K562 (cell line): ENCODE results near the gene ESPN. TPM values are rescaled to one million over a fixed set of nuclear protein-coding genes. Genes with fewer than 3 reads are reported as not detected.

Source experiments
- ARNT ChIP-seq, 2 experiments: fragments of 450-650 bp; IDR thresholded peaks; 2 replicates each; pipeline ENCODE4 v1.6.1; 2016; ENCODE audit warnings: mild to moderate bottlenecking in 1 of 2
- ATF1 ChIP-seq, 2 experiments: fragments of 450-650 bp in 1 of 2; IDR thresholded peaks; 2 replicates each; pipeline ENCODE4 v1.6.1; 2016; ENCODE audit warnings: missing compliant biosample characterization in 1 of 2, missing genetic modification characterization in 1 of 2
- CBFB ChIP-seq: sonication (generic); formaldehyde crosslinking; IDR thresholded peaks from 2 replicates; pipeline ENCODE4 v1.4.0; 2020; ENCODE audit warnings: mild to moderate bottlenecking, missing genetic modification reagents
- CXXC5 ChIP-seq: fragments of 250-450 bp; sonication (Bioruptor Pico); IDR thresholded peaks from 2 replicates; pipeline ENCODE4 v1.8.0; 2022; ENCODE audit warnings: inconsistent platforms, mild to moderate bottlenecking, moderate library complexity
- FOS ChIP-seq: IDR thresholded peaks from 3 replicates; pipeline ENCODE4 v1.6.1; 2011; ENCODE audit not compliant: insufficient read length; ENCODE audit errors: extremely low read depth
- FOXA1 ChIP-seq: fragments of 450-650 bp; IDR thresholded peaks from 2 replicates; pipeline ENCODE4 v1.6.1; 2016; ENCODE audit warnings: mild to moderate bottlenecking, borderline replicate concordance
- HMG20A ChIP-seq: fragments of 450-650 bp; formaldehyde crosslinking; conservative IDR thresholded peaks from 2 replicates; pipeline ENCODE4 v1.4.0; 2020; ENCODE audit warnings: mild to moderate bottlenecking, mixed read lengths
- MBD2 ChIP-seq: sonication (generic); IDR thresholded peaks from 2 replicates; pipeline ENCODE4 v1.6.1; 2016; ENCODE audit warnings: low read depth, borderline replicate concordance
- MIER1 ChIP-seq: fragments of 450-650 bp; IDR thresholded peaks from 2 replicates; pipeline ENCODE4 v1.6.1; 2016; ENCODE audit warnings: antibody characterized with exemption, mild to moderate bottlenecking, low read depth
- NCOR1 ChIP-seq: fragments of 450-650 bp; IDR thresholded peaks from 2 replicates; pipeline ENCODE4 v1.6.1; 2016; ENCODE audit warnings: mild to moderate bottlenecking, moderate library complexity
- PCBP2 ChIP-seq: fragments of 200-400 bp; formaldehyde crosslinking; IDR thresholded peaks from 2 replicates; pipeline ENCODE4 v1.6.1; 2018; ENCODE audit warnings: low read length, low read depth, mild to moderate bottlenecking, moderate library complexity; ENCODE audit not compliant: poor library complexity, severe bottlenecking
- PYGO2 ChIP-seq: fragments of 450-650 bp; IDR thresholded peaks from 2 replicates; pipeline ENCODE4 v1.6.1; 2016; ENCODE audit warnings: mild to moderate bottlenecking, missing genetic modification characterization, moderate library complexity, missing compliant biosample characterization
- SIN3A ChIP-seq, 2 experiments: fragments of 150-350 bp in 1 of 2; IDR thresholded peaks; 2 replicates each; pipeline ENCODE4 v1.6.1; 2011 to 2016; ENCODE audit warnings: borderline replicate concordance in 2 of 2, low read depth in 2 of 2, low read length in 2 of 2, mild to moderate bottlenecking in 2 of 2, moderate library complexity in 2 of 2; ENCODE audit not compliant: control insufficient read depth in 1 of 2
- SMARCA4 ChIP-seq: fragments of 450-650 bp; IDR thresholded peaks from 2 replicates; pipeline ENCODE4 v1.6.1; 2016
- STAT5A ChIP-seq: IDR thresholded peaks from 2 replicates; pipeline ENCODE4 v1.6.1; 2012; ENCODE audit warnings: low read length, inconsistent platforms, borderline replicate concordance
- TBL1XR1 ChIP-seq, 2 experiments: IDR thresholded peaks; 2 replicates each; pipeline ENCODE4 v1.6.1; 2012; ENCODE audit warnings: improper control_type of control experiment in 2 of 2, low read length in 2 of 2, mild to moderate bottlenecking in 1 of 2
- TEAD1 ChIP-seq, 2 experiments: fragments of 450-650 bp in 1 of 2; sonication (generic) in 1 of 2; formaldehyde crosslinking; IDR thresholded peaks; 2 replicates each; pipeline versions ENCODE4 v1.4.0 to v1.8.0; 2020 to 2022; ENCODE audit warnings: mild to moderate bottlenecking in 2 of 2, missing genetic modification reagents in 1 of 2
- ZNF217 ChIP-seq: sonication (generic); formaldehyde crosslinking; IDR thresholded peaks from 2 replicates; pipeline ENCODE4 v1.8.0; 2022; ENCODE audit warnings: mild to moderate bottlenecking, missing genetic modification reagents
- ZNF263 ChIP-seq: sonication (generic); formaldehyde crosslinking; IDR thresholded peaks from 2 replicates; pipeline ENCODE4 v1.8.0; 2022; ENCODE audit warnings: mild to moderate bottlenecking, missing genetic modification reagents, borderline replicate concordance
- polyA plus RNA-seq, 8 experiments: library from polyadenylated mRNA; depleted of rRNA in 4 of 8; stranded (reverse) in 5 of 8; unstranded in 3 of 8; fragments of >200 nt; fragmentation: Nextera tagmentation in 2 of 8; fragmentation: Illumina TruSeq in 1 of 8; extraction: Ambion mirVana in 2 of 8; extraction: Trizol in 1 of 8; gene quantifications; 2 replicates each; pipeline versions ENCODE4 v1.2.1 to v1.2.3, GENCODE V29; 2011 to 2014; ENCODE audit warnings: inconsistent platforms in 1 of 8, missing spikeins in 1 of 8
- total RNA-seq, 7 experiments: library from RNA; depleted of rRNA in 6 of 7; stranded (reverse); fragments of >200 nt in 6 of 7; fragmentation: Illumina TruSeq in 2 of 7; extraction: Trizol in 2 of 7; gene quantifications; 2 replicates each; pipeline versions ENCODE4 v1.2.1 to v1.2.3, GENCODE V29; 2011 to 2021; ENCODE audit warnings: low replicate concordance in 1 of 7
- TF ChIP-seq, protein P1 (sequence below): IDR thresholded peaks from 3 replicates; pipeline ENCODE4 v1.6.1; 2011; ENCODE audit warnings: borderline replicate concordance, mild to moderate bottlenecking; ENCODE audit not compliant: insufficient read length, insufficient read depth
- TF ChIP-seq, protein P2 (sequence below): fragments of 450-650 bp; IDR thresholded peaks from 2 replicates; pipeline ENCODE4 v1.6.1; 2018; ENCODE audit not compliant: partially characterized antibody
- TF ChIP-seq, protein P3 (sequence below): IDR thresholded peaks from 2 replicates; pipeline ENCODE4 v1.6.1; 2012; ENCODE audit warnings: low read depth, low read length, improper control_type of control experiment, borderline replicate concordance

ESPN gene
- total and polyA plus RNA-seq, 9 of the 15 experiments (the other 6 are each of a cell fraction or from before 2014, with no cell fraction given) = 0.07 to 1.2 (median 0.45) TPM; not detected in 3

DNA sequence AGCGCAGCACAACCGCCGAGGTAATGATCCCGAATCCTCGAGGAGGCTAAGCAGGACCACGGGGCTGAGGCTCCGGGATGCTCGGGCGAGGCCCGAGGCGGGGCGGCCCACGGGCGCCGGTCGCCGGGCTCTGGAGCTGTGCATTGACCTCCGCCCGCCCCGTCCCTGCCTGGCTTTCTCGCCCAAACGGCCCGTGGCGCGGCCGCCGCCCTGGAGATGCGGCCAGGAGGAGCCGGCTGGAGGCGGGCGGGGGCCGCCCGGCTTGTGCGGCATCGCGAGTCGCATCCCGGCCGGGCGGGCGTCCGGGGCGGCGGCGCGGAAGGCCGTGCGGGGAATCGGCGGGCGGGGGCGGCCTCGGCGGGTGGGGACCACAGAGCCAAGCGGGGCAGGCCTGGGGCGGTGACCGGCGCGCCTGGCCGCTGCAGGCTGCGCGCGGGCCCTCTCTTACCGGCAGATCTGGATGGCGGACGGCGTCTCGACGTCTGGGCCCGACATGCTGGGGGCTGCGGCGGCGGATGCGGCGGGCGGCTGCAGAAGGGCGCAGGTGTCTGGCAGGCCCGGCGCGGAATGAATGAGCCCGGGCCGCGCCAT lies 31.7 kb upstream of the ESPN start (continued):
- TF ChIP-seq, protein P1, sequence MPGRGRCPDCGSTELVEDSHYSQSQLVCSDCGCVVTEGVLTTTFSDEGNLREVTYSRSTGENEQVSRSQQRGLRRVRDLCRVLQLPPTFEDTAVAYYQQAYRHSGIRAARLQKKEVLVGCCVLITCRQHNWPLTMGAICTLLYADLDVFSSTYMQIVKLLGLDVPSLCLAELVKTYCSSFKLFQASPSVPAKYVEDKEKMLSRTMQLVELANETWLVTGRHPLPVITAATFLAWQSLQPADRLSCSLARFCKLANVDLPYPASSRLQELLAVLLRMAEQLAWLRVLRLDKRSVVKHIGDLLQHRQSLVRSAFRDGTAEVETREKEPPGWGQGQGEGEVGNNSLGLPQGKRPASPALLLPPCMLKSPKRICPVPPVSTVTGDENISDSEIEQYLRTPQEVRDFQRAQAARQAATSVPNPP = no peak
- no peak for TF ChIP-seq STAT5A
- peak; percentile 36; the same call in 1 of the 2 replicates for TF ChIP-seq ZNF263 (CRISPR knock-in tag)
- no peak for TF ChIP-seq PCBP2
- TF ChIP-seq HMG20A = no peak
- no peak for TF ChIP-seq CXXC5
- no peak for TF ChIP-seq CBFB
- TF ChIP-seq ATF1 (CRISPR knock-in tag; IDR thresholded peaks at IDR 0.05) = 0 out of 2 replicates have a peak, but pooled peaks have one; percentile 16
- no peak for TF ChIP-seq ATF1 (tag; IDR thresholded peaks at IDR 0.05)
- no peak; a peak in 2 of 4 replicates for TF ChIP-seq SIN3A (IDR thresholded peaks at IDR 0.05; ENCODE audit: borderline replicate concordance in 2 of 2, control insufficient read depth in 1 of 2, low read depth in 2 of 2, low read length in 2 of 2)
- TF ChIP-seq TEAD1 (CRISPR knock-in tag; IDR thresholded peaks at IDR 0.05) = 0 out of 4 replicates have a peak, but pooled peaks of 1 of the 2 experiments have one; percentile 24
- TF ChIP-seq TBL1XR1 (IDR thresholded peaks at IDR 0.05; ENCODE audit: low read length in 2 of 2) = no peak
- TF ChIP-seq FOXA1 = no peak
- TF ChIP-seq SMARCA4 = no peak
- TF ChIP-seq NCOR1 = no peak
- TF ChIP-seq, protein P2, sequence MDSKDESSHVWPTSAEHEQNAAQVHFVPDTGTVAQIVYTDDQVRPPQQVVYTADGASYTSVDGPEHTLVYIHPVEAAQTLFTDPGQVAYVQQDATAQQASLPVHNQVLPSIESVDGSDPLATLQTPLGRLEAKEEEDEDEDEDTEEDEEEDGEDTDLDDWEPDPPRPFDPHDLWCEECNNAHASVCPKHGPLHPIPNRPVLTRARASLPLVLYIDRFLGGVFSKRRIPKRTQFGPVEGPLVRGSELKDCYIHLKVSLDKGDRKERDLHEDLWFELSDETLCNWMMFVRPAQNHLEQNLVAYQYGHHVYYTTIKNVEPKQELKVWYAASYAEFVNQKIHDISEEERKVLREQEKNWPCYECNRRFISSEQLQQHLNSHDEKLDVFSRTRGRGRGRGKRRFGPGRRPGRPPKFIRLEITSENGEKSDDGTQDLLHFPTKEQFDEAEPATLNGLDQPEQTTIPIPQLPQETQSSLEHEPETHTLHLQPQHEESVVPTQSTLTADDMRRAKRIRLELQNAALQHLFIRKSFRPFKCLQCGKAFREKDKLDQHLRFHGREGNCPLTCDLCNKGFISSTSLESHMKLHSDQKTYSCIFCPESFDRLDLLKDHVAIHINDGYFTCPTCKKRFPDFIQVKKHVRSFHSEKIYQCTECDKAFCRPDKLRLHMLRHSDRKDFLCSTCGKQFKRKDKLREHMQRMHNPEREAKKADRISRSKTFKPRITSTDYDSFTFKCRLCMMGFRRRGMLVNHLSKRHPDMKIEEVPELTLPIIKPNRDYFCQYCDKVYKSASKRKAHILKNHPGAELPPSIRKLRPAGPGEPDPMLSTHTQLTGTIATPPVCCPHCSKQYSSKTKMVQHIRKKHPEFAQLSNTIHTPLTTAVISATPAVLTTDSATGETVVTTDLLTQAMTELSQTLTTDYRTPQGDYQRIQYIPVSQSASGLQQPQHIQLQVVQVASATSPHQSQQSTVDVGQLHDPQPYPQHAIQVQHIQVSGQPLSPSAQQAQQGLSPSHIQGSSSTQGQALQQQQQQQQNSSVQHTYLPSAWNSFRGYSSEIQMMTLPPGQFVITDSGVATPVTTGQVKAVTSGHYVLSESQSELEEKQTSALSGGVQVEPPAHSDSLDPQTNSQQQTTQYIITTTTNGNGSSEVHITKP = no peak
- no peak for TF ChIP-seq ZNF217 (CRISPR knock-in tag)
- no peak for TF ChIP-seq MBD2
- TF ChIP-seq, protein P3, sequence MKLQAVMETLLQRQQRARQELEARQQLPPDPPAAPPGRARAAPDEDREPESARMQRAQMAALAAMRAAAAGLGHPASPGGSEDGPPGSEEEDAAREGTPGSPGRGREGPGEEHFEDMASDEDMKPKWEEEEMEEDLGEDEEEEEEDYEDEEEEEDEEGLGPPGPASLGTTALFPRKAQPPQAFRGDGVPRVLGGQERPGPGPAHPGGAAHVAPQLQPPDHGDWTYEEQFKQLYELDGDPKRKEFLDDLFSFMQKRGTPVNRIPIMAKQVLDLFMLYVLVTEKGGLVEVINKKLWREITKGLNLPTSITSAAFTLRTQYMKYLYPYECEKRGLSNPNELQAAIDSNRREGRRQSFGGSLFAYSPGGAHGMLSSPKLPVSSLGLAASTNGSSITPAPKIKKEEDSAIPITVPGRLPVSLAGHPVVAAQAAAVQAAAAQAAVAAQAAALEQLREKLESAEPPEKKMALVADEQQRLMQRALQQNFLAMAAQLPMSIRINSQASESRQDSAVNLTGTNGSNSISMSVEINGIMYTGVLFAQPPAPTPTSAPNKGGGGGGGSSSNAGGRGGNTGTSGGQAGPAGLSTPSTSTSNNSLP = no peak
- TF ChIP-seq ARNT (IDR thresholded peaks at IDR 0.05) = no peak
- no peak for TF ChIP-seq MIER1
- no peak for TF ChIP-seq FOS
- no peak for TF ChIP-seq PYGO2 (tag)
